RKO (cell line): ENCODE measurements around the gene FAM114A1.
"Not testable (repeated sequence)": the region's sequence is repeated elsewhere in the genome, so short reads cannot be mapped to it uniquely, and the experiment has no call there.

Experiments used
- DNase-seq: peaks from one replicate; pipeline ENCODE4 v3.0.0-alpha.2; 2016; ENCODE audit warnings: low spot score

FAM114A1 gene

GRCh38 chr4:38935391-38936073, 67.9 kb downstream of the FAM114A1 start:
- DNase-seq = no peak

- DNase-seq = no peak
Observed at GRCh38 chr4:38939165-38939564, 71.6 kb downstream of the FAM114A1 start.

GRCh38 chr4:38940476-38940875, 72.9 kb downstream of the FAM114A1 start:
- no peak for DNase-seq

- not testable (repeated sequence) for DNase-seq
Observed at GRCh38 chr4:38941906-38942305, 74.3 kb downstream of the FAM114A1 start.

- no peak for DNase-seq
Observed at GRCh38 chr4:38943343-38943742, 75.7 kb downstream of the FAM114A1 start.

- no peak for DNase-seq
Observed at GRCh38 chr4:38944440-38944839, 76.8 kb downstream of the FAM114A1 start.

- no peak for DNase-seq
Observed at GRCh38 chr4:38946919-38947318, 79.3 kb downstream of the FAM114A1 start.

GRCh38 chr4:38948551-38948950, 80.9 kb downstream of the FAM114A1 start:
- peak; percentile 78 for DNase-seq

GRCh38 chr4:38949411-38950051, 81.9 kb downstream of the FAM114A1 start:
- DNase-seq = peak; percentile 37

GRCh38 chr4:38950159-38950558, 82.6 kb downstream of the FAM114A1 start:
- no peak for DNase-seq

- DNase-seq = no peak
Observed at GRCh38 chr4:38950734-38951133, 83.1 kb downstream of the FAM114A1 start.

GRCh38 chr4:38951598-38951997, 84.0 kb downstream of the FAM114A1 start:
- DNase-seq = no peak

- DNase-seq = no peak
Observed at GRCh38 chr4:38952017-38952416, 84.4 kb downstream of the FAM114A1 start.

GRCh38 chr4:38954727-38955126, 87.1 kb downstream of the FAM114A1 start:
- DNase-seq = no peak

GRCh38 chr4:38955957-38956356, 88.4 kb downstream of the FAM114A1 start:
- DNase-seq = no peak

GRCh38 chr4:38957261-38957815, 89.7 kb downstream of the FAM114A1 start:
- no peak for DNase-seq

- no peak for DNase-seq
Observed at GRCh38 chr4:38957893-38958292, 90.3 kb downstream of the FAM114A1 start.

- no peak for DNase-seq
Observed at GRCh38 chr4:38958453-38959190, 91.0 kb downstream of the FAM114A1 start.

- not testable (repeated sequence) for DNase-seq
Observed at GRCh38 chr4:38959248-38959647, 91.6 kb downstream of the FAM114A1 start.

- DNase-seq = no peak
Observed at GRCh38 chr4:38964942-38965775, 97.6 kb downstream of the FAM114A1 start.

- DNase-seq = no peak
Observed at GRCh38 chr4:38965866-38966265, 98.3 kb downstream of the FAM114A1 start.
